HL-60 (cell line): Measurements from ENCODE around the gene PROZ.

Experiments
- GABPA ChIP-seq: IDR thresholded peaks from 2 replicates; pipeline ENCODE4 v1.6.1; 2012; ENCODE audit warnings: low read depth
- POLR2AphosphoS5 ChIP-seq: IDR thresholded peaks from 2 replicates; pipeline ENCODE4 v1.6.1; 2012; ENCODE audit warnings: low read depth
- REST ChIP-seq: IDR thresholded peaks from 2 replicates; pipeline ENCODE4 v1.6.1; 2012; ENCODE audit warnings: low read depth; ENCODE audit not compliant: insufficient replicate concordance
- SPI1 ChIP-seq: IDR thresholded peaks from 2 replicates; pipeline ENCODE4 v1.6.1; 2012; ENCODE audit warnings: low read depth, mild to moderate bottlenecking, borderline replicate concordance
- TF ChIP-seq, protein P1 (sequence below): IDR thresholded peaks from one replicate; pipeline ENCODE4 v1.5.1; 2011; ENCODE audit warnings: low read length, control low read depth, inconsistent platforms; ENCODE audit not compliant: insufficient read depth

GRCh38 chr13:113114511-113115362 lies 43.7 kb upstream of the PROZ start:
- TF ChIP-seq, protein P1, sequence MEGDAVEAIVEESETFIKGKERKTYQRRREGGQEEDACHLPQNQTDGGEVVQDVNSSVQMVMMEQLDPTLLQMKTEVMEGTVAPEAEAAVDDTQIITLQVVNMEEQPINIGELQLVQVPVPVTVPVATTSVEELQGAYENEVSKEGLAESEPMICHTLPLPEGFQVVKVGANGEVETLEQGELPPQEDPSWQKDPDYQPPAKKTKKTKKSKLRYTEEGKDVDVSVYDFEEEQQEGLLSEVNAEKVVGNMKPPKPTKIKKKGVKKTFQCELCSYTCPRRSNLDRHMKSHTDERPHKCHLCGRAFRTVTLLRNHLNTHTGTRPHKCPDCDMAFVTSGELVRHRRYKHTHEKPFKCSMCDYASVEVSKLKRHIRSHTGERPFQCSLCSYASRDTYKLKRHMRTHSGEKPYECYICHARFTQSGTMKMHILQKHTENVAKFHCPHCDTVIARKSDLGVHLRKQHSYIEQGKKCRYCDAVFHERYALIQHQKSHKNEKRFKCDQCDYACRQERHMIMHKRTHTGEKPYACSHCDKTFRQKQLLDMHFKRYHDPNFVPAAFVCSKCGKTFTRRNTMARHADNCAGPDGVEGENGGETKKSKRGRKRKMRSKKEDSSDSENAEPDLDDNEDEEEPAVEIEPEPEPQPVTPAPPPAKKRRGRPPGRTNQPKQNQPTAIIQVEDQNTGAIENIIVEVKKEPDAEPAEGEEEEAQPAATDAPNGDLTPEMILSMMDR: no peak
- no peak for TF ChIP-seq POLR2AphosphoS5
- TF ChIP-seq SPI1: no peak
- TF ChIP-seq GABPA: no peak
- TF ChIP-seq REST: no peak
